Progenitor cell of endocrine pancreas (in vitro differentiated cells): ENCODE data around the gene TGFA. TPM values are rescaled to one million over a fixed set of nuclear protein-coding genes. Genes with fewer than 3 reads are reported as not detected.

ENCODE experiments used
- DNase-seq: peaks from one replicate; pipeline ENCODE4 v3.0.0; 2021; ENCODE audit warnings: low spot score; ENCODE audit not compliant: unreplicated experiment
- H3K27ac Mint-ChIP-seq: 2 replicates; pipeline ENCODE4 v1.8.0; 2021; ENCODE audit warnings: mild to moderate bottlenecking, moderate library complexity, mixed read lengths
- H3K27me3 Mint-ChIP-seq: 2 replicates; pipeline ENCODE4 v1.8.0; 2021; ENCODE audit warnings: mixed read lengths
- H3K36me3 Mint-ChIP-seq: 2 replicates; pipeline ENCODE4 v1.8.0; 2022; ENCODE audit warnings: mixed read lengths; ENCODE audit not compliant: insufficient read depth
- H3K4me1 Mint-ChIP-seq: 2 replicates; pipeline ENCODE4 v1.8.0; 2021; ENCODE audit warnings: low read depth, mixed read lengths
- H3K4me3 Mint-ChIP-seq: 2 replicates; pipeline ENCODE4 v1.8.0; 2021; ENCODE audit warnings: low read depth, mild to moderate bottlenecking, moderate library complexity, mixed read lengths
- H3K9me3 Mint-ChIP-seq: 2 replicates; pipeline ENCODE4 v1.8.0; 2021; ENCODE audit warnings: low read depth, mixed read lengths
- total RNA-seq: library from RNA; stranded (reverse); gene quantifications from 2 replicates; pipeline ENCODE4 v1.2.1, GENCODE V29; 2021
- TF ChIP-seq, protein P1 (sequence below): fragments of 200-600 bp; sonication (generic); IDR thresholded peaks from one replicate; pipeline ENCODE4 v1.5.0; 2021; ENCODE audit warnings: antibody characterized with exemption, mild to moderate bottlenecking; ENCODE audit not compliant: unreplicated experiment

The TGFA gene
- total RNA-seq, 1 donor from 2014 or later = 3.0 TPM

- no peaks in the 10 kb centered on the region for H3K9me3 Mint-ChIP-seq
- TF ChIP-seq, protein P1, sequence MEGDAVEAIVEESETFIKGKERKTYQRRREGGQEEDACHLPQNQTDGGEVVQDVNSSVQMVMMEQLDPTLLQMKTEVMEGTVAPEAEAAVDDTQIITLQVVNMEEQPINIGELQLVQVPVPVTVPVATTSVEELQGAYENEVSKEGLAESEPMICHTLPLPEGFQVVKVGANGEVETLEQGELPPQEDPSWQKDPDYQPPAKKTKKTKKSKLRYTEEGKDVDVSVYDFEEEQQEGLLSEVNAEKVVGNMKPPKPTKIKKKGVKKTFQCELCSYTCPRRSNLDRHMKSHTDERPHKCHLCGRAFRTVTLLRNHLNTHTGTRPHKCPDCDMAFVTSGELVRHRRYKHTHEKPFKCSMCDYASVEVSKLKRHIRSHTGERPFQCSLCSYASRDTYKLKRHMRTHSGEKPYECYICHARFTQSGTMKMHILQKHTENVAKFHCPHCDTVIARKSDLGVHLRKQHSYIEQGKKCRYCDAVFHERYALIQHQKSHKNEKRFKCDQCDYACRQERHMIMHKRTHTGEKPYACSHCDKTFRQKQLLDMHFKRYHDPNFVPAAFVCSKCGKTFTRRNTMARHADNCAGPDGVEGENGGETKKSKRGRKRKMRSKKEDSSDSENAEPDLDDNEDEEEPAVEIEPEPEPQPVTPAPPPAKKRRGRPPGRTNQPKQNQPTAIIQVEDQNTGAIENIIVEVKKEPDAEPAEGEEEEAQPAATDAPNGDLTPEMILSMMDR = no peak
- H3K27ac Mint-ChIP-seq = no peak overlapping the region
- peaks cover 1% of the 10 kb centered on the region for H3K4me1 Mint-ChIP-seq
- no peaks in the 10 kb centered on the region for H3K36me3 Mint-ChIP-seq
- H3K27me3 Mint-ChIP-seq = peaks cover 31% of the 10 kb centered on the region
- no peak overlapping the region for H3K4me3 Mint-ChIP-seq
- no peak for DNase-seq
Observed at GRCh38 chr2:70473101-70473722, 80.4 kb downstream of the TGFA start.

- H3K4me1 Mint-ChIP-seq = peaks cover 1% of the 10 kb centered on the region
- TF ChIP-seq, protein P1 = no peak
- peaks cover 31% of the 10 kb centered on the region for H3K27me3 Mint-ChIP-seq
- DNase-seq = no peak
- H3K4me3 Mint-ChIP-seq = no peak overlapping the region
- H3K36me3 Mint-ChIP-seq = no peaks in the 10 kb centered on the region
- no peaks in the 10 kb centered on the region for H3K9me3 Mint-ChIP-seq
- H3K27ac Mint-ChIP-seq = no peak overlapping the region
Observed at GRCh38 chr2:70472221-70472890, 81.3 kb downstream of the TGFA start.

DNA sequence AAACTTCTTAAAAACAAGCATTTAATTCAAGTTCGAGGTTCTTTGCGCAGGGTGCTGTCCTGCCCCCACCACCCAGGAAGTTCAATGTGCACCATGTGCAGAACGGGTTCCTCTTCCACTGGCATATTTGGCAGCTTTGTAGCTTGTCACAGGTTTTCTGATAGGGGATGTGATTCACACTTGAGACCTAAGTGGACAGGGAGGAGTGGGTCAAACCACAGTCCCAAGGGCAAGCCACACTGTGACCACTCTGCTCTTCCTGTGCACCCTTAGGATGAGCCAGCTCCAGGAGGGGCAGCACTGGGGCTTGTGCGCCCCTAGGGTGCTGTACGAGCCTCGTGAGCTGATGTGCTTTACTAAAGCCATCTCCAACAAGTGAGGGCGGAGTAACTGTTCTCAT lies 82.5 kb downstream of the TGFA start:
- no peak overlapping the region for H3K27ac Mint-ChIP-seq
- TF ChIP-seq, protein P1 = no peak
- no peaks in the 10 kb centered on the region for H3K9me3 Mint-ChIP-seq
- peaks cover 31% of the 10 kb centered on the region for H3K27me3 Mint-ChIP-seq
- H3K4me1 Mint-ChIP-seq = peaks cover 1% of the 10 kb centered on the region
- no peak overlapping the region for H3K4me3 Mint-ChIP-seq
- no peaks in the 10 kb centered on the region for H3K36me3 Mint-ChIP-seq
- DNase-seq = no peak

- DNase-seq = no peak
- Mint-ChIP-seq H3K9me3 (no peaks in the 10 kb centered on the region), H3K36me3 (no peaks in the 10 kb centered on the region), H3K27ac (no peak overlapping the region), H3K27me3 (peaks cover 31% of the 10 kb centered on the region), H3K4me3 (no peak overlapping the region), H3K4me1 (peaks cover 1% of the 10 kb centered on the region)
- TF ChIP-seq, protein P1 = no peak
Observed at GRCh38 chr2:70469961-70470360, 83.7 kb downstream of the TGFA start.

- Mint-ChIP-seq H3K9me3 (no peaks in the 10 kb centered on the region), H3K36me3 (no peaks in the 10 kb centered on the region), H3K27ac (no peak overlapping the region), H3K4me3 (no peak overlapping the region), H3K4me1 (peaks cover 1% of the 10 kb centered on the region), H3K27me3 (peaks cover 31% of the 10 kb centered on the region)
- no peak for DNase-seq
- TF ChIP-seq, protein P1 = peak; percentile 27
Observed at GRCh38 chr2:70469435-70469834, 84.2 kb downstream of the TGFA start.
